K562 (cell line): ENCODE measurements around the gene ARID4B. TPM values are rescaled to one million over a fixed set of nuclear protein-coding genes. Genes with fewer than 3 reads are reported as not detected.

Experiments used
- CREB5 ChIP-seq: fragments of 250-450 bp; sonication (Bioruptor Pico); IDR thresholded peaks from 2 replicates; pipeline ENCODE4 v1.5.0; 2020; ENCODE audit warnings: mild to moderate bottlenecking
- MYBL2 ChIP-seq, 2 experiments: fragments of 450-650 bp in 1 of 2; sonication (generic) in 1 of 2; formaldehyde crosslinking in 1 of 2; IDR thresholded peaks; 2 replicates each; pipeline versions ENCODE4 v1.6.1 to v1.8.1; 2017 to 2022; ENCODE audit warnings: borderline replicate concordance in 1 of 2, inconsistent platforms in 1 of 2, low read depth in 1 of 2, mild to moderate bottlenecking in 1 of 2, missing genetic modification reagents in 1 of 2, moderate library complexity in 1 of 2
- NFE2 ChIP-seq: IDR thresholded peaks from 2 replicates; pipeline ENCODE4 v1.6.1; 2014; ENCODE audit warnings: antibody characterized with exemption, low read depth
- NFXL1 ChIP-seq: fragments of 450-650 bp; formaldehyde crosslinking; IDR thresholded peaks from 2 replicates; pipeline ENCODE4 v1.4.0; 2021; ENCODE audit warnings: mild to moderate bottlenecking
- NONO ChIP-seq, 2 experiments: fragments of 200-400 bp in 1 of 2; fragments of 450-650 bp in 1 of 2; formaldehyde crosslinking in 1 of 2; IDR thresholded peaks; 2 replicates each; pipeline ENCODE4 v1.6.1; 2017; ENCODE audit warnings: low read depth in 2 of 2, mild to moderate bottlenecking in 2 of 2, moderate library complexity in 2 of 2, low read length in 1 of 2
- NR2C1 ChIP-seq, 2 experiments: fragments of 450-650 bp; IDR thresholded peaks; 2 replicates each; pipeline ENCODE4 v1.6.1; 2017; ENCODE audit warnings: mild to moderate bottlenecking in 2 of 2, antibody characterized with exemption in 1 of 2, inconsistent platforms in 1 of 2, missing compliant biosample characterization in 1 of 2, missing genetic modification characterization in 1 of 2
- PHF21A ChIP-seq: fragments of 450-650 bp; IDR thresholded peaks from 2 replicates; pipeline ENCODE4 v1.6.1; 2017; ENCODE audit warnings: low read depth, borderline replicate concordance
- PRPF4 ChIP-seq: fragments of 200-400 bp; formaldehyde crosslinking; IDR thresholded peaks from one replicate; pipeline ENCODE4 v1.6.1; 2017; ENCODE audit warnings: low read length, low read depth, mild to moderate bottlenecking; ENCODE audit not compliant: insufficient read depth, poor library complexity, severe bottlenecking
- RBM34 ChIP-seq: fragments of 200-400 bp; formaldehyde crosslinking; IDR thresholded peaks from 2 replicates; pipeline ENCODE4 v1.6.1; 2018; ENCODE audit warnings: low read length, borderline replicate concordance; ENCODE audit not compliant: insufficient read depth
- SNIP1 ChIP-seq: fragments of 450-650 bp; IDR thresholded peaks from 2 replicates; pipeline ENCODE4 v1.7.1; 2017; ENCODE audit warnings: low read depth, mild to moderate bottlenecking
- TAF9B ChIP-seq: fragments of 450-650 bp; IDR thresholded peaks from 2 replicates; pipeline ENCODE4 v1.6.1; 2018; ENCODE audit warnings: mild to moderate bottlenecking; ENCODE audit not compliant: partially characterized antibody
- TBP ChIP-seq: optimal IDR thresholded peaks from 2 replicates; pipeline ENCODE3; 2011; ENCODE audit warnings: low read depth, low read length, improper control_type of control experiment
- TRIM25 ChIP-seq: fragments of 450-650 bp; IDR thresholded peaks from 2 replicates; pipeline ENCODE4 v1.7.0; 2016; ENCODE audit warnings: borderline replicate concordance
- VEZF1 ChIP-seq: fragments of 200-800 bp; sonication (Bioruptor generic); IDR thresholded peaks from 2 replicates; pipeline ENCODE4 v1.6.1; 2017; ENCODE audit warnings: missing genetic modification characterization, missing compliant biosample characterization
- ZBTB8A ChIP-seq: fragments of 450-650 bp; IDR thresholded peaks from 2 replicates; pipeline ENCODE4 v1.6.1; 2018; ENCODE audit warnings: mild to moderate bottlenecking, moderate library complexity; ENCODE audit not compliant: partially characterized antibody
- ZC3H4 ChIP-seq: sonication (generic); formaldehyde crosslinking; IDR thresholded peaks from 2 replicates; pipeline ENCODE4 v1.9.0; 2021; ENCODE audit warnings: missing genetic modification reagents, borderline replicate concordance
- ZKSCAN1 ChIP-seq: fragments of 150-350 bp; IDR thresholded peaks from 2 replicates; pipeline ENCODE4 v1.6.1; 2016; ENCODE audit warnings: low read depth, low read length
- ZKSCAN8 ChIP-seq: fragments of 200-800 bp; sonication (Bioruptor generic); IDR thresholded peaks from 2 replicates; pipeline ENCODE4 v1.6.1; 2016; ENCODE audit warnings: missing genetic modification characterization, missing compliant biosample characterization
- ZNF12 ChIP-seq: sonication (generic); formaldehyde crosslinking; IDR thresholded peaks from 2 replicates; pipeline ENCODE4 v1.4.0; 2020; ENCODE audit warnings: mild to moderate bottlenecking, missing genetic modification reagents
- ZNF384 ChIP-seq: IDR thresholded peaks from 2 replicates; pipeline ENCODE4 v1.6.1; 2012; ENCODE audit warnings: low read depth, low read length, improper control_type of control experiment
- ZSCAN29 ChIP-seq: fragments of 450-650 bp; IDR thresholded peaks from 2 replicates; pipeline ENCODE4 v1.6.1; 2017
- polyA plus RNA-seq, 8 experiments: library from polyadenylated mRNA; depleted of rRNA in 4 of 8; stranded (reverse) in 5 of 8; unstranded in 3 of 8; fragments of >200 nt; fragmentation: Nextera tagmentation in 2 of 8; fragmentation: Illumina TruSeq in 1 of 8; extraction: Ambion mirVana in 2 of 8; extraction: Trizol in 1 of 8; gene quantifications; 2 replicates each; pipeline versions ENCODE4 v1.2.1 to v1.2.3, GENCODE V29; 2011 to 2014; ENCODE audit warnings: inconsistent platforms in 1 of 8, missing spikeins in 1 of 8
- total RNA-seq, 7 experiments: library from RNA; depleted of rRNA in 6 of 7; stranded (reverse); fragments of >200 nt in 6 of 7; fragmentation: Illumina TruSeq in 2 of 7; extraction: Trizol in 2 of 7; gene quantifications; 2 replicates each; pipeline versions ENCODE4 v1.2.1 to v1.2.3, GENCODE V29; 2011 to 2021; ENCODE audit warnings: low replicate concordance in 1 of 7

Gene ARID4B
- total and polyA plus RNA-seq, 9 of the 15 experiments (the other 6 are each of a cell fraction or from before 2014, with no cell fraction given): 8.4 to 38.9 (median 18.5) TPM

- TF ChIP-seq PHF21A (no peak), RBM34 (no peak), NR2C1 (IDR thresholded peaks at IDR 0.05) (no peak), NR2C1 (tag; IDR thresholded peaks at IDR 0.05) (no peak; the same call in 1 of the 2 replicates), SNIP1 (no peak), MYBL2 (IDR thresholded peaks at IDR 0.05; ENCODE audit: low read depth) (no peak; the same call in 1 of the 2 replicates), MYBL2 (CRISPR knock-in tag; IDR thresholded peaks at IDR 0.05; ENCODE audit: borderline replicate concordance) (no peak), ZC3H4 (CRISPR knock-in tag) (no peak), NONO (IDR thresholded peaks at IDR 0.05; ENCODE audit: low read depth in 2 of 2, low read length in 1 of 2) (no peak), ZKSCAN8 (CRISPR knock-in tag) (no peak), TBP (peak; percentile 93), ZNF384 (peak; percentile 23; the same call in 1 of the 2 replicates), PRPF4 (no peak), ZNF12 (peak; percentile 66; the same call in 1 of the 2 replicates), VEZF1 (peak; percentile 74), ZKSCAN1 (no peak), ZBTB8A (no peak), NFXL1 (CRISPR knock-in tag) (no peak), CREB5 (no peak), TRIM25 (0 out of 2 replicates have a peak, but pooled peaks have one; percentile 52), TAF9B (peak; percentile 98), NFE2 (no peak; the same call in 1 of the 2 replicates), ZSCAN29 (peak; percentile 56; the same call in 1 of the 2 replicates)
Measured at GRCh38 chr1:235160957-235161684, 166.9 kb downstream of the ARID4B start, which contains the start of gene RBM34 (continued).
